H4 (cell line): ENCODE data around the gene PRKG1. TPM values are rescaled to one million over a fixed set of nuclear protein-coding genes. Genes with fewer than 3 reads are reported as not detected.
A peak's percentile ranks its signal among the peaks of the same experiment; 100 is the strongest.

Source experiments
- DNase-seq: peaks from one replicate; pipeline ENCODE4 v3.0.0-alpha.2; 2015; ENCODE audit warnings: low spot score
- total RNA-seq: library from RNA; depleted of rRNA; stranded (reverse); fragments of >200 nt; shearing (Covaris generic); gene quantifications from 2 replicates; pipeline ENCODE4 v1.2.3, GENCODE V29; 2014

Gene PRKG1
- total RNA-seq, 1 experiment from 2014 or later = 3.4 TPM

- no peak for DNase-seq
Measured at GRCh38 chr10:51076299-51076841, 2.1 kb downstream of the PRKG1 start.

- no peak for DNase-seq
Measured at GRCh38 chr10:51077074-51077473, 2.8 kb downstream of the PRKG1 start.

GRCh38 chr10:51077507-51077906 is 3.2 kb downstream of the PRKG1 start:
- no peak for DNase-seq

DNA sequence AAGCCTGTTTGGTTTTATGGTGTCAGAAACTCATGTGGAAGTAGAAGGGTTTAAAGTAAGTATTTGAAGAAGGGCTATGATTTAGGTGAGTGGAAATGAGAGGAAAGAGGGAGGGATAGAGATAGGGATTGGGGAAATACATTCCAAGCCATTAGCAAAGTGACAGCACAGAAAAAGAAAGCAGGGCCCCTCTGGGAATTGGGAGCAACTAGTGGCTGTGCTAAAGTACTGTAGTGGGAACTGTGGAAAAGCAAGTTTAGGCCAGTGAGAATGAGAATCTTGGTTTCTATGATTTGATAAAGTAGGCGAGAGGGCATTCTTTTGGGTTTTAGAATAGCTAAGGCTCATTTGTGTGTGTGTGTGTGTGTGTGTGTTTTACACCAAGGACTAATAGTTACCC is 5.0 kb downstream of the PRKG1 start:
- no peak for DNase-seq

- no peak for DNase-seq
Measured at GRCh38 chr10:51079766-51080165, 5.5 kb downstream of the PRKG1 start.

DNA sequence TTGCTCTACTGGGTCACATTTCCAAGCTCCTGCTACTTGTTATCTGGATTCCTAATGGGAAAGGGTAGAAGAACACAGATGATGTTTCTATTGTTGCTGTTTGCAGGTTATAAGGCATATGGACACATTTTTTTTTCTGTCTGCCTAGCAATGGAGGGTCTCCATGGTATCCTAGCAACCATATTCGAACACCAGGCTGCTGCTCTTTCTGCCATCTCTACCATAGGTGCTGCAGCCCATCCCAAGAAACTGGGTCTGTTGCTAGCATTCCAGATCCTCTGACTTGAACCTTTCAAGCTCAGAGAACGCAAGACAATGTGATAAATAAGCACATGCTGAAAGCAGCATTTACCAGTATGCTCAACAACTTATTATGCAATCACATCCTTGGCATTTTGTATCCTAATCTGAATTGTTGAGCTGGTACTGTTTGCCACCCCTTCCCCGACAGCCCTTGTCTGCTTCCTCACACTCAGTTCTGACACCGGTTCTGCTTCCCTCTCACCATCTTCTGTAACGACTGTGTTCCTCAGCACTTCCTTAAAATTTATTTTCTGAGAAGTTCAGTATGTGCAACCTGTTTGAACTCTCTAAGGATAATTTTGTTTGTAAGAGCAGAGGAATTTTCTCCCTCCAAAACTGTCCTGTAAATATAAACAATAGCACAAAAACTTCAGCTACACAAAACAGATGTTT is 6.2 kb downstream of the PRKG1 start:
- DNase-seq = no peak

- no peak for DNase-seq
Measured at GRCh38 chr10:51082857-51083256, 8.6 kb downstream of the PRKG1 start.

DNA sequence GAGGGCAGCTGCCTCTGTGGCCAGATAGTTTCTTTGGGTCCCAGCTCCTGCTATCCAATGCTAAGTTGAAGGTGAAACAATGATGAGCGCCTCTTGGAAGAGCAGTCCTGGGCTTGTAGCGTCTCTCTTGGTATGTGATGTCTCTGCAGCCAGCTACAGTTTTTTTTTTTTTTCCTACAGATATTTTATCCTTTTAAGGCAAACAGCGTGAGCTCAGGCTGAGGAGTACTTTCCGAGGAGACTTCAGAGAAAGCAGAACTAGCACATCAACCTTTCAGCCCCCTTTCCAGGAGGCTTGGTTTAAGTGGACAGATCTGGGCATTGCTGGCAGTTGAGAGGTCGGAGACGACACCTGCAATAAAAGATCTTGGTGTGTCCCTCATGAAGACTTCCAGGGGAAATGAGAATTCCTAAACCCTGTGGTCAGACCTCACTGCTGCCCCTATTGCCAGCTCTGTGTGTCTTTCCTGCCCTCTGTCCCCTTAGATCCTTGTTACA is 9.1 kb downstream of the PRKG1 start:
- no peak for DNase-seq

GRCh38 chr10:51085204-51085603 is 10.9 kb downstream of the PRKG1 start:
- no peak for DNase-seq

DNA sequence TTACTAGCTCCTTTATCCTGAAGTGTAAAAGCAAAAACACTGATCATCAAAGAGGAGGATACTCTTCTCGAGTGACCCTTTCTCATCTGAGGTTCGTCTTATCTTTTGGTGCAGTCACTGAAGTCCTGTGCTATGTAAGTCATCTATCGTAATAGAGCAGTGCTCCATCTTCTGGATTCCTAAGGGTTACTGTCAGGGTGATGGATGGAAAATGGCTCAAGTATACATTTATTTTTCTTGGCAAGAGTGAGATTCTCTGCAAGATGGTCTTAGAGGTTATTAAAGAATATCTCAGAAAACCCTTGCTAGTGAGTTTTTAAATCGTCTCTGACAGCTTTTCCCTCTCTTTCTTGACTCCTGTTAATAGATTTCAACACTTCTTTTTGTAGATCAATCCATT is 12.4 kb downstream of the PRKG1 start:
- no peak for DNase-seq

DNA sequence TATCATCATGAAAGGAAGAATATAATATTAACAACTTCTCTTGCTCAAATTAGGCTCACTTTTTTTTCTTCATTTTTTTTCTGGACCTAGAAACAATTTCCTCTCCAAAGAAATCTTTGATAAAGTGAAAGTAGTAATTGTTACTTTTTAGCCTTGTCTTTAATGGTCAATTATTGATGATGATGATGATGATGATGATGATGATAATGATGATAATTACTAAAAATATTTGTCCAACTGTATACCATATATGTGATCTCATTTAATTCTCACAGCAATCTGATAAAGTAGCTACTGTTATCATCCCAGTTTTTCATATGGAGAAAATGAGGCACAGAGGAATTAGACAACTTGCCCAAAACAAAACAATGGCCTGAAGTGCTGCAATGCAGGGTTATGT is 12.8 kb downstream of the PRKG1 start:
- no peak for DNase-seq

DNA sequence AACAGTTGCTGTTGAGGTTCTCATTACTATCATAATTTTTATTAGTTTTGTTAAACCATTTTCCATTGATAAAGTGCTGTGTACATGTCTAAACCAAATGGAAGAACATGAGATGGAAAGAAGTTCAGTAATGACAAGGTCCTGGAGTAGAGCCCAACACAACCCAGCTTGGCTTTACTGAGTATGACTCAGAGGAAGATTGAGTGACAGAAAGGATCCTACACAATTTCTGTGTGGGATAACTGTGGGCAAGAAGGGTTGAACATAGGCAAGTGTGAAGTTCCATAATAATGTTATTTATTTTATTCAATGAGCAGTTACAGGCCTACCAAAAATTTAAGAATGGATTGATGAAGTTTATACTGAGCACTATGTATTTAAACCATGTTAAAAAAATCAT is 15.9 kb downstream of the PRKG1 start:
- DNase-seq = no peak

- DNase-seq = peak; percentile 8
Measured at GRCh38 chr10:51092402-51092801, 18.1 kb downstream of the PRKG1 start.

- no peak for DNase-seq
Measured at GRCh38 chr10:51095444-51095843, 21.2 kb downstream of the PRKG1 start.

GRCh38 chr10:51097546-51097945 is 23.3 kb downstream of the PRKG1 start:
- DNase-seq = no peak

DNA sequence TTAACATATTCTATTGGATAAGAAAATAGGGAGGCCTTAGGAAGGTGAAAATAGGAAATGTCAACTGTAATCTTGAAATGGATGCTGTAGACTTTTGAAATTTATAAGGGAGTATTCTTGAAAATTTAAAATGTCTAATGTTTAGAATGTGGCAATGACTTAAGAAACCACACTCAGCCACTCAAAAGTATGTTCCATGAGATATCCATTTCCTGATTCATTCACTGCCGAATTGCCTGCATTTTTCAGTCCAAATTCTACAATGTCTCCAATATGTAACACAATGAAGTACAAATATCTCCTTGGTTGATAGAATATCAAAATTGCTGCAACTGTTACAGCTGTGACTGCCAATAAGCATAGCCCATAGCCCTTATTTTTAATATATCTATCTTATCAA is 25.9 kb downstream of the PRKG1 start:
- no peak for DNase-seq

DNA sequence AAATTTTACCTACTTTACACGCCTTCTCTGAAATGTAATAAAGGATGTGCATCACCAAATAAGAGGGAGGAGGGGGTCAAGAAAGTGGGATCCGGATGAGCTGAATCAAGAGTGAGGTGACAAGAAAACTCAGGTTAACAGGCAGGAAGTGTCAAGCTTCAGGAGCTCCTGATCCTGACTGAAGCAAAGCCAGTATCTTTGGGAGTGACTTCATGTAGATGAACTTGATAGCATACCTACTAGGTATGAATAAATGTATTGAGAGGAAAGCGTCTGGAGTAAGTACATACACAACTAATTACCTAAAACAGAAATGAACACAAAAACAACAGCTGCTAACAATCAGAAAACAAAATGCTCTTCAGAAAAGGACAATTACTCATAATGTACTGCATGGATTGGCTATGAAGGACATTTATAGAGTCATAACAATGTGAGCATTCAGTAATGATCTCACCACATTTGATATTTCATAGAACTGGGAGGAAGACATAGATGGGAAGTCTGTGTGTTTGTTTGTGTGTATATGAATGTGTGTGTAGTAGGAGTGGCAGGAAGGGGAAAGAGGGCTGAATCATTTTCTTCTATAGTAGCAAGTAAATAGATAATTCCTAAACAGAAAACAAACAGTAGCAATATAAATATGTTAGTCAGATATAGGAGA is 29.4 kb downstream of the PRKG1 start:
- no peak for DNase-seq

DNA sequence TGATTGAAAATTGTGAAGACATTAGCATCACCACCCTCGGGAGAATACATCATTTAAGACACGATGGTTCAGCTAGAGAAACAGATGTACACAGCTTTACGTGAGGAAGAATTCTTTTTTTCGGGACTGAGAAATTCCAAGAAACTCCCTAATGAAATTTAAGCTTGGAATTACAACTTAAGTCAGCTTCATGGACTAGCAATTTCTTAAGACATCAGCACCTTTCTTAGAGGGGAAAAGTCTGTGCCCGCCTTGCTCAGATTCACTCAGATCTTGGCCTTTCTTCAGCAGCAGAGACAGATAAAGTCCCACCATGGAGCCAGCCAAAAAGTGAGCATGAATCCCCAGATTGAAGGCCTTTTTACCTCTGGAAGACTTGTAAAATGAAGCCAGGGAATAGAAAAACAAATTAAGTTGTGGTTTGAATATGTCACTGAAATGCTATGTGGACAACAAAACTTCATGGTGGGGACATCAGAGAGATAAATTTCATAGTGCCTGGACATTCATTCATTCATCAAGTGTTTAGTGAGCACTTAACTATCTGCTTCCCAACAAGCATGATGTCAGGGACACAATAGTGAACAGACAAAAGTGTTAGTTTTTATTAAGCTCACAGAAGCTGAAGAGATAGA is 32.1 kb downstream of the PRKG1 start:
- no peak for DNase-seq

- no peak for DNase-seq
Measured at GRCh38 chr10:51108406-51108805, 34.1 kb downstream of the PRKG1 start.

GRCh38 chr10:51109801-51110533 is 35.7 kb downstream of the PRKG1 start:
- DNase-seq = no peak

GRCh38 chr10:51112013-51112412 is 37.7 kb downstream of the PRKG1 start:
- no peak for DNase-seq

- DNase-seq = no peak
Measured at GRCh38 chr10:51113007-51113406, 38.7 kb downstream of the PRKG1 start.
